GM12864 (cell line): ENCODE data around the gene CD22.

ENCODE experiments used
- DNase-seq: peaks from one replicate; pipeline ENCODE4 v3.0.0-alpha.2; 2011; ENCODE audit warnings: low read depth
- H3K4me3 ChIP-seq: 2 replicates; pipeline ENCODE4 v1.5.1; 2011; ENCODE audit warnings: mild to moderate bottlenecking, low read depth, low read length, control low read depth
- TF ChIP-seq, protein P1 (sequence below): IDR thresholded peaks from 2 replicates; pipeline ENCODE4 v1.5.1; 2011; ENCODE audit warnings: low read depth, mild to moderate bottlenecking, moderate library complexity, low read length, control low read depth, inconsistent platforms; ENCODE audit errors: missing control alignments

CD22 gene

DNA sequence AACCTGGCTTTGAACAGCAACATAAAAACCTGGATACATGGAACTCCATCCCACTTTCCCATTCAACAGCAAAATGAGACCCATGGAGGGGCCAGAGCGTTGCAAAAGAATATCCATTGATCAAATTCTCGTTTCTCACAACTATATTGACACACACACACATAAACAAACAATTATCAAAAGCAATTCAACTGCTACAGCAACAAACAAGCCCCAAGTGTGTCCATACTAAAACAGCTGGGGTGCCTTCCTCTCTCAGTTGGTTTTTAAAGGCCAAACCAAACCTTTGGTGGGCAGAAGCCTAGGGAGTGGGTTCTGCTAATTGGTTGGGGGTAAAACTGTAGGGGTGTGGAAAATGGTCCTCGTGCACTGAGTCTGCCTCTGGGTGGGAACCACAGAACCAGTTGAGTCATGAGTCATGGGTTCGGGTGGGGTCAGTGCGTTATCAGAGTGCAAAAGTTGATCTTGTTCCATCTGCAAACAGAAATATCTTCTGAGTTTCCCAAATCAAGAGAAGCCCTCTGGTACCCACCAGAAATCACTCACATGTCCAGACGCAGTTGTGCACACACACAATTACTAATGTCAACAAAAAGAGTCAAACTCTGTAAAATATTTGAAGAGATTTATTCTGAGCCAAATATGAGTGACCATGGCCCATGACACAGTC lies 60.3 kb downstream of the CD22 start:
- no peak for DNase-seq
- TF ChIP-seq, protein P1, sequence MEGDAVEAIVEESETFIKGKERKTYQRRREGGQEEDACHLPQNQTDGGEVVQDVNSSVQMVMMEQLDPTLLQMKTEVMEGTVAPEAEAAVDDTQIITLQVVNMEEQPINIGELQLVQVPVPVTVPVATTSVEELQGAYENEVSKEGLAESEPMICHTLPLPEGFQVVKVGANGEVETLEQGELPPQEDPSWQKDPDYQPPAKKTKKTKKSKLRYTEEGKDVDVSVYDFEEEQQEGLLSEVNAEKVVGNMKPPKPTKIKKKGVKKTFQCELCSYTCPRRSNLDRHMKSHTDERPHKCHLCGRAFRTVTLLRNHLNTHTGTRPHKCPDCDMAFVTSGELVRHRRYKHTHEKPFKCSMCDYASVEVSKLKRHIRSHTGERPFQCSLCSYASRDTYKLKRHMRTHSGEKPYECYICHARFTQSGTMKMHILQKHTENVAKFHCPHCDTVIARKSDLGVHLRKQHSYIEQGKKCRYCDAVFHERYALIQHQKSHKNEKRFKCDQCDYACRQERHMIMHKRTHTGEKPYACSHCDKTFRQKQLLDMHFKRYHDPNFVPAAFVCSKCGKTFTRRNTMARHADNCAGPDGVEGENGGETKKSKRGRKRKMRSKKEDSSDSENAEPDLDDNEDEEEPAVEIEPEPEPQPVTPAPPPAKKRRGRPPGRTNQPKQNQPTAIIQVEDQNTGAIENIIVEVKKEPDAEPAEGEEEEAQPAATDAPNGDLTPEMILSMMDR, result no peak
- no peak overlapping the region for H3K4me3 ChIP-seq

DNA sequence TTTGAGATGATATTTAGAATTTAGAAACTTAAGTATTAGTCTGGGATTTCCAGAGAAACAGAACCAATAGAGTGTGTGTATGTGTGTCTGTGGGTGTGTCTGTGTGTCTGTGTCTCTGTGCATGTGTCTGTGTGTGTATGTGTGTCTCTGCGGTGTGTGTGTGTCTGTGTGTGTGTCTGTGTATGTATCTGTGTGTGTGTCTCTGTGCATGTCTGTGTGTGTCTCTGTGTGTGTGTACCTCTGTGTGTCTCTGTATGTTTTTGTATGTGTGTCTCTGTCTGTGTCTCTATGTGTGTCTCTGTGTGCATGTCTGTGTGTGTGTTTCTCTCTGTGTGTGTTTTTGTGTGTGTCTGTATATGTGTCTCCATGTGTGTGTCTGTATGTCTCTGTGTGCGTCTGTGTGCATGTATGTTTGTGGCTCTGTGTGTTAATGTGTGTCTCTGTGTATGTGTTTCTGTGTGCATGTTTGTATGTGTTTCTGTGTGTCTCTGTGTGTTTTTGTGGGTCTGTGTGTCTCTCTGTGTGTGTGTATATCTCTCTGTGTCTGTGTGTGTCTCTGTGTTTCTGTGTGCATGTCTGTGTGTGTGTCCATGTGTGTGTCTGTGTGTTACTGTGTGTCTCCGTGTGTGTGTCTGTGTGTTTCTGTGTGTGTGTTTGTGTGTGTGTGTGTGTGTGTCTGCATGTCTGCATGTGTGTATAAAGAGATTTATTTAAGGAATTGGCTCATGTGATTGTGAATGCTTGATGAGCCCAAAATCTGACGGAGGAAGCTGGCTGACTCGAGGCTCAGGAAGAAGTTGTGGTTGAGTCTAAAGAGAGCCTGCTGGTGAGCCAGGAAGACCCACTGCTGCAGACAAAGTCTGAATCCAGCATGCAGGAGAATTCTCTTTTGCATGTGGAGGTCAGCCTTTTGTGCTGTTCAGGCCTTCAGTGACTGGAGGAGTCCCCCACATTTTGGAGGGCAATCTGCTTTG lies 64.0 kb downstream of the CD22 start:
- TF ChIP-seq, protein P1, result no peak
- H3K4me3 ChIP-seq, result no peak overlapping the region
- no peak for DNase-seq

DNA sequence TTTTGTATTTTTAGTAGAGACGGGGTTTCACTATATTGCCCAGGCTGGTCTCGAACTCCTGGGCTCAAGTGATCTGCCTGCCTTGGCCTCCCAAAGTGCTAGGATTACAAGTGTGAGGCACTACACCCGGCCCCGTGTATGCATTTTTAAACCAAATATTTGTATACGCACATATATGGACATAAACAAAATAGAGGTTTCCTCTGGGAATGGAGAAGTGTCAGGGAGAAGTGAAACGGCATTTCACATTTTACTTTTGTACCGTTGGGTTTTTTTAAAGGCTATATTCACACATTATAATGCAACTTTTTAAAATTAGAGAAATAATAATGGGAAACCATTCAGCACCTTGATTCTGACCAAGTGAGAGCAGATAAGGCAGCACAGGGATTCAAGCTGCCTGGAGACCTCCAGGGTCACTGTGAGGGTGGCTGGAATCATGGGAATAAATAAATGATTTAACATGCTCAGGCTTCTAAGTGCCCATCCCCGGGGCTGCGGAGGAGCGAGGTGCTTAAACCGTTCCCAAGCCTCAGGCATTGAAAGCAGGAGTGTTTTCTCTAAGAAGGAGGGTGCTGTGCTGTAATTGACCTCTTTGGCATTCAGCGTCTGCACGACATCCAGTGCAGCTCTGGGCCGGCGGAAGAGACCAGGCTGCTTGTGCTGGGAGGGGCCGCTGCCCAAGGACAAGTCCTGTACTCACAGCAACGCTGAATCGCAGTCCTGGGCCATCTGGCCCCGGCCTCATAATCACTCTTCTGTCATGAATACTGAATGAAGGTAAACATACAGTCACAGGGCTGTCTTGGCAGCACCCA lies 66.6 kb downstream of the CD22 start:
- no peak overlapping the region for H3K4me3 ChIP-seq
- no peak for DNase-seq
- TF ChIP-seq, protein P1, result no peak

DNA sequence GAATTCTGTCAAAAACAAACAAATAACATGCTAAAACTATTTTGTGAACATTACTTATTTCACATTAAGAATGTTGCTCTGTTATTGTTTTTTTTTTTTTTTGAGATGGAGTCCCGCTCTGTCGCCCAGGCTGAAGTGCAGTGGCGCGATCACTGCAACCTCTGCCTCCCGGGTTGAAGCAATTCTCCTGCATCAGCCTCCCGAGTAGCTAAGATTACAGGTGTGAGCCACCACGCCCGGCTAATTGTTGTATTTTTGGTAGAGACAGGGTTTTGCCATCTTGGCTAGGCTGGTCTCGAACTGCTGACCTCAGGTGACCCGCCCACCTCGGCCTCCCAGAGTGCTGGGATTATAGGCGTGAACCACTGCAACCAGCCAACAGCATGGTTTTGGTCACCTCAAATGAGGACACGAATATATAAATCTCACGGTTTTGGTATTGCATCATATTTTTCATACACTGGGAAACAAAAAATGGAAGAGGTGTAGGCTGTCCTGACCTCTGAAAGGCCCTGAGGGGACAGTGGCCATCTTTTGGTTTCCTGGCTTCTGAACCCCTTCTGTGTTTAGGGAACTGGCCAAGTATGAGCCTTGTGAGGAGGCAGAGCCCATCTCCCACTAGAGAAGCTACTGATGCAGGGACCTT lies 67.4 kb downstream of the CD22 start:
- no peak for DNase-seq
- no peak overlapping the region for H3K4me3 ChIP-seq
- TF ChIP-seq, protein P1, result no peak
